Erythroblast (primary cell): Measurements from ENCODE around the gene ARHGAP45.

Source experiments
- GATA1 ChIP-seq: IDR thresholded peaks from 2 replicates; pipeline ENCODE4 v1.6.1; 2011; ENCODE audit warnings: low read depth, mild to moderate bottlenecking, control low read depth, low read length, moderate library complexity
- POLR2A ChIP-seq: IDR thresholded peaks from 2 replicates; pipeline ENCODE4 v1.6.1; 2011; ENCODE audit warnings: mild to moderate bottlenecking, low read length

DNA sequence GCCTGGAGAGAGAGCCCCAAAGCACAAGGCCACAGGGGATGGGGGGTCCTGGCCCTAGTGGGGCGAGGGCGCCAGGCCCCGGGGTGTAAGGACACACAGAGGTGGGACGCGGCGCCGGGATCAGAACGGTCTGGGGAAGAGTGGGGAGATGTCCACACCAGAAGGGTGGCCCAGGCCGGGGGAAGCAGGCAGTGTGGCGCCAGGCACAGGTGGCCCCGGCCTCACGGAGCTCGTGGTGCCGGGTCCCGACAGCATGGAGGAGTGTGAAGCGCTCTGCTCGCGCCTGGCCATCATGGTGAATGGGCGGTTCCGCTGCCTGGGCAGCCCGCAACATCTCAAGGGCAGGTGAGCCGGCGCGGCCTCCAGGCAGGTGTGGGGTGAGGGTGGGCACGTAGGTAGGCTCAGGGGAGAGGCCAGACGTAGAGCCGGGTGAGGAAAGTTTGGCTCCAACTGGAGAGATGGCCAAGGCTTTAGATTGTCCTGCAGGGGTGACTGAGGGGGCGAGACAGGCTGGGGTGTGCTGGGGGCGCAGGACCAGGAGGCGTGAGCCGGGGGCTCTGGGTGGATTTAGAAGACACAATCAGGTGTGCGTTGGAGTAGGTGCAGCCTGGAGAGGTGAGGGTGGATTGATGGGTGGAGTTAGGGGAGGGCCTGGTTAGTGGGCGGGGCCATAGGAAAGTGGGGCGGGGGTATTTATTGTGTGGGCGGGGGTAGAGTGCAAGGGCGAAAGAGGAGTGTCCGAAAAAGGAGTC, 2.9 kb upstream of the ARHGAP45 start:
- TF ChIP-seq POLR2A (no peak), GATA1 (no peak)
